Measurements from ENCODE around the gene GLUL.
"Not testable (repeated sequence)": the region's sequence is repeated elsewhere in the genome, so short reads cannot be mapped to it uniquely, and the experiment has no call there.

The GLUL gene

GRCh38 chr1:182368358-182368757 lies 23.2 kb downstream of the GLUL start:
- DNase-seq (ENCODE audit: low read depth in 2 of 2), result no peak

- DNase-seq (ENCODE audit: low read depth in 2 of 2), result no peak
Measured at GRCh38 chr1:182367926-182368325, 23.7 kb downstream of the GLUL start.

GRCh38 chr1:182366596-182366995 lies 25.0 kb downstream of the GLUL start:
- no peak for DNase-seq (ENCODE audit: low read depth in 2 of 2)

- no peak for DNase-seq (ENCODE audit: low read depth in 2 of 2)
Measured at GRCh38 chr1:182359645-182360044, 31.9 kb downstream of the GLUL start.

- DNase-seq (ENCODE audit: low read depth in 2 of 2), result no peak
Measured at GRCh38 chr1:182357913-182358312, 33.7 kb downstream of the GLUL start.

GRCh38 chr1:182357171-182357570 lies 34.4 kb downstream of the GLUL start:
- no peak for DNase-seq (ENCODE audit: low read depth in 2 of 2)

GRCh38 chr1:182355723-182356098 lies 35.9 kb downstream of the GLUL start:
- no peak for DNase-seq (ENCODE audit: low read depth in 2 of 2)

- DNase-seq (ENCODE audit: low read depth in 2 of 2), result no peak
Measured at GRCh38 chr1:182351790-182352364, 39.7 kb downstream of the GLUL start.

- DNase-seq (ENCODE audit: low read depth in 2 of 2), result no peak
Measured at GRCh38 chr1:182350839-182351238, 40.8 kb downstream of the GLUL start.

- DNase-seq (ENCODE audit: low read depth in 2 of 2), result no peak
Measured at GRCh38 chr1:182348961-182349747, 42.4 kb downstream of the GLUL start.

- no peak for DNase-seq (ENCODE audit: low read depth in 2 of 2)
Measured at GRCh38 chr1:182347019-182347418, 44.6 kb downstream of the GLUL start.

GRCh38 chr1:182340233-182341058 lies 51.1 kb downstream of the GLUL start:
- no peak for DNase-seq (ENCODE audit: low read depth in 2 of 2)

GRCh38 chr1:182339684-182340083 lies 51.9 kb downstream of the GLUL start:
- no peak for DNase-seq (ENCODE audit: low read depth in 2 of 2)

- DNase-seq (ENCODE audit: low read depth in 2 of 2), result no peak
Measured at GRCh38 chr1:182338806-182339370, 52.7 kb downstream of the GLUL start.

- no peak for DNase-seq (ENCODE audit: low read depth in 2 of 2)
Measured at GRCh38 chr1:182337736-182338571, 53.6 kb downstream of the GLUL start.

- DNase-seq (ENCODE audit: low read depth in 2 of 2), result no peak
Measured at GRCh38 chr1:182335771-182336566, 55.6 kb downstream of the GLUL start.

- not testable (repeated sequence) for DNase-seq (ENCODE audit: low read depth in 2 of 2)
Measured at GRCh38 chr1:182333071-182333571, 58.5 kb downstream of the GLUL start.

- no peak for DNase-seq (ENCODE audit: low read depth in 2 of 2)
Measured at GRCh38 chr1:182332261-182333060, 59.1 kb downstream of the GLUL start.

Data from stimulated activated CD4-positive, alpha-beta T cell treated with anti-CD3 and anti-CD28 coated beads, Interleukin-12 subunit alpha, Interleukin-12 subunit beta, amount 100 ng/mL, for 24 hours (primary cell).